CD14-positive monocyte (primary cell): ENCODE results near the gene MEF2D. TPM values are rescaled to one million over a fixed set of nuclear protein-coding genes. Genes with fewer than 3 reads are reported as not detected.
A peak's percentile ranks its signal among the peaks of the same experiment; 100 is the strongest.

Experiments
- DNase-seq, 3 donors: peaks; one replicate each; pipeline ENCODE4 v3.0.0-alpha.2; 2011 to 2022
- H2AFZ ChIP-seq: 2 replicates; pipeline ENCODE4 v1.6.0; 2012; ENCODE audit warnings: mild to moderate bottlenecking, low read depth, low read length, inconsistent platforms; ENCODE audit not compliant: insufficient read depth, poor library complexity, severe bottlenecking
- H3K27ac ChIP-seq, 2 donors: 1 replicate in 1 of 2; 2 replicates in 1 of 2; pipeline ENCODE4 v1.5.1; 2012 to 2013; ENCODE audit warnings: low read length in 2 of 2, control low read depth in 1 of 2, inconsistent platforms in 1 of 2, low read depth in 1 of 2, mild to moderate bottlenecking in 1 of 2
- H3K27me3 ChIP-seq, 2 donors: one replicate each; pipeline versions ENCODE4 v1.6.0 to v1.6.1; 2011 to 2013; ENCODE audit warnings: low read length in 2 of 2; ENCODE audit not compliant: control insufficient read depth in 2 of 2, insufficient read depth in 2 of 2
- H3K36me3 ChIP-seq, 2 donors: replicated peaks in 1 of 2; 1 replicate in 1 of 2; 2 replicates in 1 of 2; pipeline versions ENCODE4 v1.5.1 to v1.6.1; 2012 to 2013; ENCODE audit warnings: low read length in 2 of 2, control low read depth in 1 of 2, inconsistent platforms in 1 of 2, mild to moderate bottlenecking in 1 of 2; ENCODE audit not compliant: insufficient read depth in 2 of 2, control insufficient read depth in 1 of 2
- H3K4me1 ChIP-seq, 2 donors: 1 replicate in 1 of 2; 2 replicates in 1 of 2; pipeline versions ENCODE4 v1.5.1 to v1.6.1; 2012 to 2013; ENCODE audit warnings: low read length in 2 of 2, control low read depth in 1 of 2, inconsistent platforms in 1 of 2, mild to moderate bottlenecking in 1 of 2, moderate library complexity in 1 of 2; ENCODE audit not compliant: insufficient read depth in 2 of 2, control insufficient read depth in 1 of 2
- H3K4me2 ChIP-seq: replicated peaks from 2 replicates; pipeline ENCODE3; 2012; ENCODE audit warnings: low read length, moderate library complexity, mild to moderate bottlenecking; ENCODE audit not compliant: poor library complexity, severe bottlenecking; ENCODE audit errors: extremely low read depth
- H3K4me3 ChIP-seq, 3 experiments: fragments of 200-600 bp in 1 of 3; sonication (generic) in 1 of 3; replicated peaks in 1 of 3; 1 replicate in 2 of 3; 2 replicates in 1 of 3; pipeline ENCODE4 v1.5.1; 2011 to 2013; ENCODE audit warnings: low read length in 3 of 3, mild to moderate bottlenecking in 3 of 3, control low read depth in 2 of 3, low read depth in 2 of 3, inconsistent platforms in 1 of 3, moderate library complexity in 1 of 3
- H3K79me2 ChIP-seq: 2 replicates; pipeline ENCODE4 v1.6.0; 2012; ENCODE audit warnings: mild to moderate bottlenecking, control low read depth, inconsistent platforms, low read length, moderate library complexity; ENCODE audit not compliant: insufficient read depth
- H3K9ac ChIP-seq: 2 replicates; pipeline ENCODE4 v1.6.0; 2017; ENCODE audit warnings: low read length, mild to moderate bottlenecking; ENCODE audit not compliant: insufficient read depth, poor library complexity, severe bottlenecking
- H3K9me3 ChIP-seq, 2 donors: replicated peaks in 1 of 2; 1 replicate in 1 of 2; 2 replicates in 1 of 2; pipeline versions ENCODE4 v1.5.1 to v1.6.1; 2012 to 2013; ENCODE audit warnings: low read length in 2 of 2, control low read depth in 1 of 2; ENCODE audit not compliant: control insufficient read depth in 1 of 2, insufficient read depth in 1 of 2
- H4K20me1 ChIP-seq: 2 replicates; pipeline ENCODE4 v1.6.0; 2012; ENCODE audit warnings: mild to moderate bottlenecking, low read length, control low read depth, moderate library complexity; ENCODE audit not compliant: insufficient read depth
- H3K27ac Mint-ChIP-seq, 7 donors: one replicate each; pipeline ENCODE4 v1.8.0; 2020; ENCODE audit warnings: mild to moderate bottlenecking in 7 of 7, mixed read lengths in 7 of 7, moderate library complexity in 6 of 7, inconsistent platforms in 2 of 7
- H3K27me3 Mint-ChIP-seq, 3 donors: one replicate each; pipeline ENCODE4 v1.8.0; 2021 to 2022; ENCODE audit warnings: low read depth in 3 of 3, mild to moderate bottlenecking in 3 of 3, mixed read lengths in 3 of 3, moderate library complexity in 3 of 3, inconsistent platforms in 1 of 3
- H3K36me3 Mint-ChIP-seq, 2 donors: one replicate each; pipeline ENCODE4 v1.8.0; 2020; ENCODE audit warnings: mixed read lengths in 2 of 2, inconsistent platforms in 1 of 2, mild to moderate bottlenecking in 1 of 2
- H3K4me1 Mint-ChIP-seq: one replicate; pipeline ENCODE4 v1.8.0; 2020; ENCODE audit warnings: mild to moderate bottlenecking, mixed read lengths
- H3K4me3 Mint-ChIP-seq, 2 donors: one replicate each; pipeline ENCODE4 v1.8.0; 2020; ENCODE audit warnings: mild to moderate bottlenecking in 2 of 2, mixed read lengths in 2 of 2, moderate library complexity in 1 of 2
- H3K9me3 Mint-ChIP-seq, 7 donors: one replicate each; pipeline ENCODE4 v1.8.0; 2020 to 2022; ENCODE audit warnings: mixed read lengths in 7 of 7, mild to moderate bottlenecking in 6 of 7, moderate library complexity in 6 of 7, inconsistent platforms in 2 of 7
- WGBS: methylation state at CpG from one replicate; pipeline ENCODE4 v1.1.5; 2013; ENCODE audit warnings: missing lambda C conversion rate; ENCODE audit not compliant: insufficient coverage; 5-methylcytosine and 5-hydroxymethylcytosine counted together
- intact Hi-C, 2 donors: fragments of 100-400 bp; cut with micrococcal nuclease; formaldehyde crosslinking; loops; one replicate each; pipeline versions ENCODE4 v1.15.0 to v1.15.1; 2023
- polyA plus RNA-seq, 3 donors: library from polyadenylated mRNA; depleted of rRNA in 1 of 3; unstranded in 2 of 3; stranded (reverse) in 1 of 3; fragments of 300-500 nt in 2 of 3; fragments of >200 nt in 1 of 3; fragmentation: Illumina TruSeq in 2 of 3; gene quantifications; 1 replicate in 2 of 3; 2 replicates in 1 of 3; pipeline ENCODE4 v1.2.3, GENCODE V29; 2012 to 2021
- TF ChIP-seq, protein P1 (sequence below): fragments of 200-600 bp; IDR thresholded peaks from one replicate; pipeline ENCODE4 v1.8.0; 2022; ENCODE audit warnings: antibody characterized with exemption, mild to moderate bottlenecking

The MEF2D gene
- polyA plus RNA-seq, 3 donors: 4.5 to 66.4 (median 8.0) TPM

DNA sequence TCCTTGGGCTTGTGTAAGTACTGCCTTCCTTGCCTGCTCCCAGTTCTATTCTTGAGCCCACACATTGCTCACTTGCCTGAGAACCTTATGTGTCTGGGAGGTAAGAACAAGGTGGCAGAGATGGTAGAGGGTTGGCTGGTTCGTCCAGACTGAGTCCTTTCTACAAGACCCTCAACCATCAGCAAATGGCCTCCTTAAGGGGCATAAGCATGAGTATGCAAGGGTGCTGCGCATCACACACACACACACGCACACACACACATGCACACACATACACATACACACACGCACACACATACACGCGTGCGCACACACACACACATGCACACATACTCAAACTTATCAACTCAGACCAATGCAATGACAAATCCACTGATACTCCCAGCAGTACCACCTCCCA is 74.6 kb downstream of the MEF2D start:
- peaks cover 0 to 20% (median 9%) of the 10 kb centered on the region in 7 donors for H3K9me3 Mint-ChIP-seq
- no peak for DNase-seq
- peaks cover 93 to 99% (median 96%) of the 10 kb centered on the region in 3 donors for H3K27me3 Mint-ChIP-seq
- H3K4me3 Mint-ChIP-seq: peak overlapping the region in 1 of 2 donors; percentile 27
- peaks cover 88 to 100% of the 10 kb centered on the region in 2 donors for H3K27me3 ChIP-seq
- intact Hi-C loops: no loop called here
- H3K4me3 ChIP-seq: no peak overlapping the region
- H3K36me3 ChIP-seq: no peaks in the 10 kb centered on the region
- H3K27ac ChIP-seq: no peak overlapping the region
- no peak overlapping the region for H3K4me2 ChIP-seq
- H3K27ac Mint-ChIP-seq: no peak overlapping the region
- H3K36me3 Mint-ChIP-seq: peaks cover 0 to 7% of the 10 kb centered on the region in 2 donors
- H3K9me3 ChIP-seq: peaks cover 0 to 53% of the 10 kb centered on the region in 2 donors
- H2AFZ ChIP-seq: no peak overlapping the region
- H3K79me2 ChIP-seq: no peaks in the 10 kb centered on the region
- peaks cover 10% of the 10 kb centered on the region for H3K4me1 Mint-ChIP-seq
- H3K4me1 ChIP-seq: peaks cover 11 to 12% of the 10 kb centered on the region in 2 donors
- TF ChIP-seq, protein P1, sequence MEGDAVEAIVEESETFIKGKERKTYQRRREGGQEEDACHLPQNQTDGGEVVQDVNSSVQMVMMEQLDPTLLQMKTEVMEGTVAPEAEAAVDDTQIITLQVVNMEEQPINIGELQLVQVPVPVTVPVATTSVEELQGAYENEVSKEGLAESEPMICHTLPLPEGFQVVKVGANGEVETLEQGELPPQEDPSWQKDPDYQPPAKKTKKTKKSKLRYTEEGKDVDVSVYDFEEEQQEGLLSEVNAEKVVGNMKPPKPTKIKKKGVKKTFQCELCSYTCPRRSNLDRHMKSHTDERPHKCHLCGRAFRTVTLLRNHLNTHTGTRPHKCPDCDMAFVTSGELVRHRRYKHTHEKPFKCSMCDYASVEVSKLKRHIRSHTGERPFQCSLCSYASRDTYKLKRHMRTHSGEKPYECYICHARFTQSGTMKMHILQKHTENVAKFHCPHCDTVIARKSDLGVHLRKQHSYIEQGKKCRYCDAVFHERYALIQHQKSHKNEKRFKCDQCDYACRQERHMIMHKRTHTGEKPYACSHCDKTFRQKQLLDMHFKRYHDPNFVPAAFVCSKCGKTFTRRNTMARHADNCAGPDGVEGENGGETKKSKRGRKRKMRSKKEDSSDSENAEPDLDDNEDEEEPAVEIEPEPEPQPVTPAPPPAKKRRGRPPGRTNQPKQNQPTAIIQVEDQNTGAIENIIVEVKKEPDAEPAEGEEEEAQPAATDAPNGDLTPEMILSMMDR: no peak
- H4K20me1 ChIP-seq: no peaks in the 10 kb centered on the region
- no peak overlapping the region for H3K9ac ChIP-seq
- 98% methylated on average over 6 of the region's 7 CpGs for WGBS

DNA sequence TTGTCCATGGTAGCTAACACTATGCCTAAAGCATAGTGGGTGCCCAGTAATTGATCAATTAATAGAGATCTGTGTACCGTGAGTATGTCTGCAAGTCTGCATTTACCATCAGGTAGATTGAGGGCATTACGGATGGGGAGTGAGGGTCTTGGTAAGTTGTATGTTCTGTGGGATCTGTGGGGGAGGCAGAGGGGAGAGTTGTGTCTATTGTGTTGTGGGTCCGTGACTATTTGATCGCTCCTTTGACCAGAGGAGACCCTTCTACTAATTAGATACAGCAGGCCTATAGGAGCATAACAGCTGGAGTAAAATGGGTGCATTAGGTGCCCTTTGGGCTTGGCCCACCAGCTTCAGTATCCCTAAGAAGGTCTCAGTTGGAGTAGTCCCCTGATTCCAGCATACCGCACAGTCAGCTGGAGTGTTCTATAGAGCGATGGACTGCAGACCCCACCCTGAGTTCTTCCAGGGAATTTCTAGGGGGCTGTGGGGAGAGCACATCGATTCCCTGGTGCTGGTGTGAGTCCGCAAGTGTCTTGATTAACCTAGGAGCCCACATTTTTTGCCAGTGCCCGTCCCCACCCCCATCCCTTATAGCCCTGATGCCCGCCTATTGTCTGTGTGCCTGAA is 75.7 kb downstream of the MEF2D start:
- H3K27ac ChIP-seq: no peak overlapping the region
- no peak overlapping the region for H3K4me3 ChIP-seq
- Mint-ChIP-seq H3K27ac (no peak overlapping the region), H3K27me3 (peaks cover 93 to 99% (median 96%) of the 10 kb centered on the region in 3 donors), H3K9me3 (peaks cover 0 to 26% (median 11%) of the 10 kb centered on the region in 7 donors), H3K4me3 (peak overlapping the region in 1 of 2 donors; percentile 68), H3K36me3 (peaks cover 0 to 9% of the 10 kb centered on the region in 2 donors), H3K4me1 (peaks cover 21% of the 10 kb centered on the region)
- intact Hi-C loops: loop anchor here in 1 of 2 donors (5.0 kb wide), 1 partner anchor 737 kb away; no protein-coding TSS in a partner anchor
- no peak for DNase-seq
- 83% methylated on average over 2 of the region's 10 CpGs for WGBS
- TF ChIP-seq, protein P1: no peak
- H4K20me1 ChIP-seq: no peaks in the 10 kb centered on the region
- no peaks in the 10 kb centered on the region for H3K36me3 ChIP-seq
- no peak overlapping the region for H2AFZ ChIP-seq
- peaks cover 21 to 22% of the 10 kb centered on the region in 2 donors for H3K4me1 ChIP-seq
- no peak overlapping the region for H3K9ac ChIP-seq
- peaks cover 0 to 48% of the 10 kb centered on the region in 2 donors for H3K9me3 ChIP-seq
- no peaks in the 10 kb centered on the region for H3K79me2 ChIP-seq
- H3K27me3 ChIP-seq: peaks cover 81 to 100% of the 10 kb centered on the region in 2 donors
- no peak overlapping the region for H3K4me2 ChIP-seq
